DOHH2 (cell line): ENCODE data around the gene ATP2A2.
"Not testable (repeated sequence)": the region's sequence is repeated elsewhere in the genome, so short reads cannot be mapped to it uniquely, and the experiment has no call there.

Experiments
- EZH2phosphoT487 ChIP-seq: fragments of 200-600 bp; sonication (generic); IDR thresholded peaks from 2 replicates; pipeline ENCODE4 v1.6.1; 2017; ENCODE audit warnings: borderline replicate concordance, mild to moderate bottlenecking, antibody characterized with exemption, low read length, moderate library complexity, mixed read lengths
- TF ChIP-seq, protein P1 (sequence below): fragments of 200-600 bp; sonication (generic); IDR thresholded peaks from one replicate; pipeline ENCODE4 v1.5.1; 2014; ENCODE audit warnings: antibody characterized with exemption, mild to moderate bottlenecking, low read depth, low read length; ENCODE audit not compliant: poor library complexity, severe bottlenecking

GRCh38 chr12:110340261-110340660, 59.2 kb downstream of the ATP2A2 start:
- TF ChIP-seq, protein P1, sequence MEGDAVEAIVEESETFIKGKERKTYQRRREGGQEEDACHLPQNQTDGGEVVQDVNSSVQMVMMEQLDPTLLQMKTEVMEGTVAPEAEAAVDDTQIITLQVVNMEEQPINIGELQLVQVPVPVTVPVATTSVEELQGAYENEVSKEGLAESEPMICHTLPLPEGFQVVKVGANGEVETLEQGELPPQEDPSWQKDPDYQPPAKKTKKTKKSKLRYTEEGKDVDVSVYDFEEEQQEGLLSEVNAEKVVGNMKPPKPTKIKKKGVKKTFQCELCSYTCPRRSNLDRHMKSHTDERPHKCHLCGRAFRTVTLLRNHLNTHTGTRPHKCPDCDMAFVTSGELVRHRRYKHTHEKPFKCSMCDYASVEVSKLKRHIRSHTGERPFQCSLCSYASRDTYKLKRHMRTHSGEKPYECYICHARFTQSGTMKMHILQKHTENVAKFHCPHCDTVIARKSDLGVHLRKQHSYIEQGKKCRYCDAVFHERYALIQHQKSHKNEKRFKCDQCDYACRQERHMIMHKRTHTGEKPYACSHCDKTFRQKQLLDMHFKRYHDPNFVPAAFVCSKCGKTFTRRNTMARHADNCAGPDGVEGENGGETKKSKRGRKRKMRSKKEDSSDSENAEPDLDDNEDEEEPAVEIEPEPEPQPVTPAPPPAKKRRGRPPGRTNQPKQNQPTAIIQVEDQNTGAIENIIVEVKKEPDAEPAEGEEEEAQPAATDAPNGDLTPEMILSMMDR, result not testable (repeated sequence)
- TF ChIP-seq EZH2phosphoT487, result not testable (repeated sequence)
